Endothelial cell of umbilical vein (primary cell): ENCODE data around the gene DGLUCY. TPM values are rescaled to one million over a fixed set of nuclear protein-coding genes. Genes with fewer than 3 reads are reported as not detected.

ENCODE experiments used
- BruUV-seq: library from RNA; stranded (reverse); fragments of 400-500 nt; replicated peaks from 2 replicates; lab custom pipeline; 2021; lab: Mats Ljungman, UMichigan
- CTCF ChIA-PET: fragments of 300-600, 350-600 bp; sonication (Branson Sonifier 250); formaldehyde crosslinking; loops from one replicate; lab custom pipeline; 2021; ENCODE audit warnings: antibody characterized with exemption, inconsistent platforms; lab: Charles Lee
- POLR2A ChIA-PET: fragments of 300-600, 350-600 bp; sonication (Branson Sonifier 250); formaldehyde crosslinking; loops from one replicate; lab custom pipeline; 2021; ENCODE audit warnings: antibody characterized with exemption, inconsistent platforms; lab: Charles Lee
- DNase-seq: peaks from one replicate; pipeline ENCODE4 v3.0.0-alpha.2; 2011; ENCODE audit warnings: low read depth, low spot score
- FAIRE-seq: peaks from 2 replicates; lab custom pipeline; 2011; peaks lifted over from hg19 to GRCh38; lab: Jason Lieb, UNC
- H2AFZ ChIP-seq: 2 replicates; pipeline ENCODE4 v1.6.0; 2012; ENCODE audit warnings: low read depth, low read length, control low read depth, inconsistent platforms
- H3K27ac ChIP-seq: 2 replicates; pipeline ENCODE4 v1.5.1; 2011; ENCODE audit warnings: low read depth, mild to moderate bottlenecking, control low read depth, low read length, moderate library complexity; ENCODE audit not compliant: insufficient read depth
- H3K27me3 ChIP-seq, 2 experiments: 2 replicates each; pipeline versions ENCODE4 v1.6.0 to v1.6.1; 2011; ENCODE audit warnings: low read length in 2 of 2, mixed read lengths in 1 of 2; ENCODE audit not compliant: control insufficient read depth in 2 of 2, insufficient read depth in 2 of 2
- H3K36me3 ChIP-seq, 2 experiments: 2 replicates in 1 of 2; 3 replicates in 1 of 2; pipeline ENCODE4 v1.5.1; 2011; ENCODE audit warnings: low read length in 2 of 2, mild to moderate bottlenecking in 1 of 2, moderate library complexity in 1 of 2; ENCODE audit not compliant: control insufficient read depth in 2 of 2, insufficient read depth in 2 of 2; ENCODE audit errors: extremely low read depth in 1 of 2
- H3K4me1 ChIP-seq: 3 replicates; pipeline ENCODE4 v1.5.1; 2011; ENCODE audit warnings: mild to moderate bottlenecking, low read length; ENCODE audit not compliant: control insufficient read depth, insufficient read depth; ENCODE audit errors: extremely low read depth
- H3K4me2 ChIP-seq: 2 replicates; pipeline ENCODE4 v1.6.1; 2011; ENCODE audit warnings: low read length, control low read depth, mixed read lengths; ENCODE audit not compliant: insufficient read depth
- H3K4me3 ChIP-seq, 3 experiments: fragments of 200-600 bp in 1 of 3; sonication (generic), shearing (Covaris generic) in 1 of 3; replicated peaks in 1 of 3; 2 replicates each; pipeline ENCODE4 v1.5.1; 2011 to 2016; ENCODE audit warnings: control low read depth in 3 of 3, low read length in 3 of 3, mild to moderate bottlenecking in 2 of 3, inconsistent platforms in 1 of 3, low read depth in 1 of 3, moderate library complexity in 1 of 3; ENCODE audit not compliant: insufficient read depth in 1 of 3
- H3K79me2 ChIP-seq: 2 replicates; pipeline ENCODE4 v1.6.0; 2012; ENCODE audit warnings: low read length, inconsistent platforms; ENCODE audit not compliant: control insufficient read depth, insufficient read depth
- H3K9ac ChIP-seq: replicated peaks from 2 replicates; pipeline ENCODE3; 2011; ENCODE audit warnings: low read length, control low read depth; ENCODE audit not compliant: insufficient read depth; ENCODE audit errors: extremely low read depth
- H3K9me1 ChIP-seq: replicated peaks from 3 replicates; pipeline ENCODE4 v1.6.0; 2011; ENCODE audit warnings: mild to moderate bottlenecking, low read length; ENCODE audit not compliant: control insufficient read depth, insufficient read depth; ENCODE audit errors: extremely low read depth
- H3K9me3 ChIP-seq: replicated peaks from 2 replicates; pipeline ENCODE4 v1.5.1; 2012; ENCODE audit warnings: low read length, inconsistent platforms; ENCODE audit not compliant: control insufficient read depth, insufficient read depth
- H4K20me1 ChIP-seq: replicated peaks from 2 replicates; pipeline ENCODE3; 2011; ENCODE audit warnings: mild to moderate bottlenecking, low read length; ENCODE audit not compliant: control insufficient read depth, insufficient read depth; ENCODE audit errors: extremely low read depth
- CTCF ChIP-seq, 2 donors: IDR thresholded peaks; 1 replicate in 1 of 2; 2 replicates in 1 of 2; pipeline ENCODE4 v1.5.1; 2011; ENCODE audit warnings: low read length in 2 of 2, mild to moderate bottlenecking in 2 of 2, moderate library complexity in 2 of 2, control low read depth in 1 of 2, inconsistent platforms in 1 of 2, low read depth in 1 of 2; ENCODE audit not compliant: insufficient read depth in 1 of 2; ENCODE audit errors: extremely low read depth in 1 of 2
- EZH2 ChIP-seq: IDR thresholded peaks from 2 replicates; pipeline ENCODE4 v1.6.1; 2012; ENCODE audit warnings: borderline replicate concordance, low read depth, mild to moderate bottlenecking, moderate library complexity, low read length, inconsistent platforms; ENCODE audit not compliant: severe bottlenecking
- FOS ChIP-seq: IDR thresholded peaks from 2 replicates; pipeline ENCODE4 v1.6.1; 2011; ENCODE audit warnings: mild to moderate bottlenecking, low read length, moderate library complexity, borderline replicate concordance; ENCODE audit not compliant: insufficient read depth
- GATA2 ChIP-seq: IDR thresholded peaks from 2 replicates; pipeline ENCODE4 v1.7.0; 2011; ENCODE audit warnings: low read depth, mild to moderate bottlenecking, moderate library complexity, mixed read lengths, low read length; ENCODE audit not compliant: insufficient read length, insufficient read depth
- JUN ChIP-seq: IDR thresholded peaks from 2 replicates; pipeline ENCODE4 v1.6.1; 2011; ENCODE audit warnings: borderline replicate concordance, low read depth; ENCODE audit not compliant: insufficient read length, insufficient read depth
- MAX ChIP-seq: IDR thresholded peaks from 2 replicates; pipeline ENCODE4 v1.6.1; 2011; ENCODE audit not compliant: insufficient read depth, insufficient read length
- MYC ChIP-seq: IDR thresholded peaks from one replicate; pipeline ENCODE4 v1.6.1; 2011; ENCODE audit warnings: mild to moderate bottlenecking, low read depth, low read length
- POLR2A ChIP-seq: IDR thresholded peaks from 2 replicates; pipeline ENCODE4 v1.6.1; 2012; ENCODE audit warnings: low read depth, mild to moderate bottlenecking, control low read depth, low read length
- POLR2AphosphoS5 ChIP-seq: IDR thresholded peaks from 2 replicates; pipeline ENCODE4 v1.6.1; 2012; ENCODE audit warnings: low read depth, mild to moderate bottlenecking, control low read depth, low read length, moderate library complexity; ENCODE audit not compliant: insufficient read depth
- dilution Hi-C: fragments of 300-500 bp; cut with MboI; formaldehyde crosslinking; loops from one replicate; pipeline ENCODE4 v1.15.0; 2019; ENCODE audit warnings: low sequenced_read_pairs; ENCODE audit not compliant: extremely low pct_ligation_motif_present
- intact Hi-C: fragments of 100-400 bp; cut with micrococcal nuclease; formaldehyde crosslinking; loops from one replicate; pipeline ENCODE4 v1.10.0; 2022
- polyA plus RNA-seq, 4 experiments: library from polyadenylated mRNA; depleted of rRNA in 3 of 4; stranded (reverse) in 3 of 4; unstranded in 1 of 4; fragments of >200 nt; gene quantifications; 2 replicates each; pipeline versions ENCODE4 v1.2.1 to v1.2.3, GENCODE V29; 2011 to 2012; ENCODE audit warnings: missing spikeins in 1 of 4
- total RNA-seq: library from RNA; stranded (reverse); gene quantifications from 2 replicates; pipeline ENCODE4 v1.2.3, GENCODE V29; 2021

Gene DGLUCY
- total and polyA plus RNA-seq, 2 donors (not counting 3 experiments of a cell fraction or from before 2014, with no cell fraction given): 40.9 to 65.6 TPM

- no peaks in the 10 kb centered on the region for H4K20me1 ChIP-seq
- H2AFZ ChIP-seq: no peak overlapping the region
- dilution Hi-C loops (no loop called here), intact Hi-C loops (no loop called here)
- CTCF ChIA-PET: interaction anchor here (1.1 kb wide), 1 partner anchor 21 kb away, joined by 3 read pairs; no protein-coding TSS in a partner anchor
- H3K9me1 ChIP-seq: no peaks in the 10 kb centered on the region
- BruUV-seq: no TSS peak
- no peak for DNase-seq
- peaks cover 30% of the 10 kb centered on the region for H3K4me1 ChIP-seq
- no peaks in the 10 kb centered on the region for H3K9me3 ChIP-seq
- no peak overlapping the region for H3K9ac ChIP-seq
- no peak for FAIRE-seq
- peaks cover 0 to 4% of the 10 kb centered on the region in 2 experiments for H3K36me3 ChIP-seq
- no peak for TF ChIP-seq EZH2
- TF ChIP-seq FOS: no peak
- no peak for TF ChIP-seq JUN
- no peak for TF ChIP-seq MYC
- no peak for TF ChIP-seq CTCF (IDR thresholded peaks at IDR 0.05; ENCODE audit: extremely low read depth in 1 of 2, insufficient read depth in 1 of 2, low read depth in 1 of 2, low read length in 2 of 2)
- no peak for TF ChIP-seq POLR2A
- no peak for TF ChIP-seq POLR2AphosphoS5
- no peak for TF ChIP-seq GATA2
- TF ChIP-seq MAX: no peak
- no peaks in the 10 kb centered on the region for H3K27me3 ChIP-seq
- no peak overlapping the region for H3K4me2 ChIP-seq
- POLR2A ChIA-PET: no interaction called here
- H3K27ac ChIP-seq: no peak overlapping the region
- H3K79me2 ChIP-seq: peaks cover 16% of the 10 kb centered on the region
- H3K4me3 ChIP-seq: no peak overlapping the region
Measured at GRCh38 chr14:91117960-91118359, 4.1 kb downstream of the DGLUCY start.
